GM20000 (cell line): ENCODE measurements around the gene ATP2B2.

ENCODE experiments used
- DNase-seq: peaks from one replicate; pipeline ENCODE4 v3.0.0; 2012; ENCODE audit warnings: low spot score
- TF ChIP-seq, protein P1 (sequence below): IDR thresholded peaks from 2 replicates; pipeline ENCODE4 v1.5.1; 2012; ENCODE audit warnings: mild to moderate bottlenecking, control low read depth; ENCODE audit errors: extremely low read depth, missing control alignments

ATP2B2 gene

GRCh38 chr3:10394491-10395025 is 110.8 kb downstream of the ATP2B2 start:
- TF ChIP-seq, protein P1, sequence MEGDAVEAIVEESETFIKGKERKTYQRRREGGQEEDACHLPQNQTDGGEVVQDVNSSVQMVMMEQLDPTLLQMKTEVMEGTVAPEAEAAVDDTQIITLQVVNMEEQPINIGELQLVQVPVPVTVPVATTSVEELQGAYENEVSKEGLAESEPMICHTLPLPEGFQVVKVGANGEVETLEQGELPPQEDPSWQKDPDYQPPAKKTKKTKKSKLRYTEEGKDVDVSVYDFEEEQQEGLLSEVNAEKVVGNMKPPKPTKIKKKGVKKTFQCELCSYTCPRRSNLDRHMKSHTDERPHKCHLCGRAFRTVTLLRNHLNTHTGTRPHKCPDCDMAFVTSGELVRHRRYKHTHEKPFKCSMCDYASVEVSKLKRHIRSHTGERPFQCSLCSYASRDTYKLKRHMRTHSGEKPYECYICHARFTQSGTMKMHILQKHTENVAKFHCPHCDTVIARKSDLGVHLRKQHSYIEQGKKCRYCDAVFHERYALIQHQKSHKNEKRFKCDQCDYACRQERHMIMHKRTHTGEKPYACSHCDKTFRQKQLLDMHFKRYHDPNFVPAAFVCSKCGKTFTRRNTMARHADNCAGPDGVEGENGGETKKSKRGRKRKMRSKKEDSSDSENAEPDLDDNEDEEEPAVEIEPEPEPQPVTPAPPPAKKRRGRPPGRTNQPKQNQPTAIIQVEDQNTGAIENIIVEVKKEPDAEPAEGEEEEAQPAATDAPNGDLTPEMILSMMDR: no peak
- DNase-seq: no peak

GRCh38 chr3:10393514-10393913 is 111.9 kb downstream of the ATP2B2 start:
- TF ChIP-seq, protein P1: no peak
- DNase-seq: no peak

GRCh38 chr3:10392906-10393461 is 112.4 kb downstream of the ATP2B2 start:
- DNase-seq: no peak

DNA sequence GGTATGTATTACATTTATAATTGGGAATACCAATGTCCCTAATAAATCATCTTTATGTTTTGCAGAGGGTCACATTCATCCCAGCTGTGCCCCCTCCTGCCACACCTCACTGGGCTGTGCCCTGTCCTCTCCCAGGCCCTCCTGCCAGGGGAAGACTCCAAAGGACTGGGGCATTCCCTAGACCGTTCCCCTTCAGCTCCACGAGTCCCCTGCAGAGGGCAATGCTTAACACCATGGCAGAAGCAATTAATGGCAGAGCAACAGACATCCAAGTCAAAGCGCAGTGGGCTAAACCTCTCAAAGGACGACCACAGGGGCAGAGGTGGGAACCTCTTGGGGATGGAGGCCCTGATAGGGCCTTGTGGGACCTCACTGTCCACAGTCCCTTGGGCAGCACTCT is 113.1 kb downstream of the ATP2B2 start:
- TF ChIP-seq, protein P1: no peak
- DNase-seq: no peak

More at GRCh38 chr3:10392906-10393461, 112.4 kb downstream of the ATP2B2 start:
- TF ChIP-seq, protein P1: no peak

DNA sequence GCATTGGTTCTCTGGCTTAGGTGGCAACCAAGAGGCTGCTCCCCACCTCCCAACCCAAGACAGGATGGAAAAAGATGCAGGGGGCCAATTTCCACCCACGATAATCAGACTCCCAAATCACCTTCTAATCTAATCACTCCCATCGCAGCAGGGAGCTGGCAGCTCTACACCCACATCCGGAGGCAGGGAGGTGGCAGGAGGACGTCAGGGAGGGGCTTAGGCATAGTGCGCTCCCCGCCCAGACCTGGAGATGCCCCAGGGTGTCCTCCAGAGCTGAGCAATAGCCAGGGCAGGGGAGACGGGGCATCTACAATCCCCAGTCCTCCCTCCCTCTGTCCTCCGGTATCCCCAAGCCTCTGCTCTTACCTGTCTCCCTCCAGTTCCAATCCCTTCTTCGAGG is 114.0 kb downstream of the ATP2B2 start:
- DNase-seq: no peak
- TF ChIP-seq, protein P1: no peak

DNA sequence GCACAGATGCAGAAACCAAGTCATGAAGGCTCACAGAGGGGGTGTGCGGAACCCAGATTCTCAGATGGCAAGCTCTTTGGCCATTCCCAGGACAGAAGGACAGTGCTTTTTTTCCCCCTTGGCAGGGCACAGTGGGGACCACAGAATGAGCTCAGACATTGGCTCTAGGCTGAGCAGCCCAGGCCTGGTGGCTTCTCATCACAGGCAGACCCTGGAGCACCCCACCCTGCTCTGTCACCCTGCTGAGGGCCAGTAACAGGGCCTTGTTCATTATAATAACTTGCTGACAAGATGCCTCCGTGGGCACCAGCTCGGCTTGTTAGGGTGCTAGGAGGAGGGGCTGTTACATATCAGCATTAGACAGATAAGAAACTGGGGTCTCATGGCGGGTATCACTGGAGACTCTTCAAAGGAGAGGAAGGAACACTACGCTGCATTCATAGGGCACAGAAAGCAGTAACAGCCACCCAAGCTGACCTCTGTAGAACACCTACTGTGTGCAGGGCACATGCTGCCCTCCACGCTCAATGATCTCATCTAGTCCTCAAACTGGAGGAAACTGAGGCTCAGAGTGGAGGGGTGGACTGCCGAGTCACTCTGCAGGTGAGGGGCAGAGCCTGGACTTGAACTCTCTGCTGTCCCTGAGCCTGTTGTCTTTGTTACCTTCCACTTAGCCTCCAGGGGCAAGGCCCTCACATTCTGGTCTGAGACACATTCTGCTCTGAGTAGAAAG is 114.6 kb downstream of the ATP2B2 start:
- DNase-seq: no peak
- TF ChIP-seq, protein P1: no peak

- DNase-seq: peak; percentile 38
- TF ChIP-seq, protein P1: no peak
Observed at GRCh38 chr3:10389995-10390394, 115.4 kb downstream of the ATP2B2 start.
